Measurements from ENCODE around the gene UXS1. TPM values are rescaled to one million over a fixed set of nuclear protein-coding genes. Genes with fewer than 3 reads are reported as not detected.

UXS1 gene
- total RNA-seq, 2 donors from 2014 or later, result 37.0 to 59.5 TPM

DNA sequence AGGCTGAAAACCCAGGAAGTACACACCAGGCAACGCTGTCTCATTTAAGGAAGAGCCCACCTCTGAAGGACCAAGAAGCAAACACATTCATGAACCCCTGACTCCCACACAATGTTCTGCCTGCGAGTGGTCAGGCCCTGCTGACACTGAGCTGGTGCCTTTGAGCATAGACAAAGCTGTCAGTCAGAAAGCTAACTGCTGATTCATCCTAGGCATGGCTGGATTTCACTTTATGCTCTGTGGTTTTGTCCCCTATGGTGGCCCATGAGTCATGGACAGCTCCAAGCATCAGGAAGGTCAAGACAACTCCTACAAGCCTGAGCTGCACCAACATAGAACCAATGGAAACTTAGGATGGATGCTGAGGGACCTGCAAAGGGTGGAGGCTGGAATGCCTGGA, 78.9 kb downstream of the UXS1 start:
- DNase-seq (ENCODE audit: low spot score in 2 of 2), result no peak
- Mint-ChIP-seq H3K36me3 (no peaks in the 10 kb centered on the region), H3K9me3 (no peaks in the 10 kb centered on the region), H3K27ac (peak overlapping the region in 1 of 2 donors; percentile 68)
- ATAC-seq, result peak in 1 of 2 donors; percentile 93

- no peak for ATAC-seq
- Mint-ChIP-seq H3K36me3 (no peaks in the 10 kb centered on the region), H3K9me3 (no peaks in the 10 kb centered on the region), H3K27ac (peak overlapping the region in 1 of 2 donors; percentile 68)
- no peak for DNase-seq (ENCODE audit: low spot score in 2 of 2)
These were observed 79.9 kb downstream of the UXS1 start for GRCh38 chr2:106114166-106114565.

- H3K27ac Mint-ChIP-seq, result no peak overlapping the region
- no peak for ATAC-seq
- H3K36me3 Mint-ChIP-seq, result no peaks in the 10 kb centered on the region
- H3K9me3 Mint-ChIP-seq, result no peaks in the 10 kb centered on the region
- DNase-seq (ENCODE audit: low spot score in 2 of 2), result no peak
These were observed 80.6 kb downstream of the UXS1 start for GRCh38 chr2:106113361-106113966.

DNA sequence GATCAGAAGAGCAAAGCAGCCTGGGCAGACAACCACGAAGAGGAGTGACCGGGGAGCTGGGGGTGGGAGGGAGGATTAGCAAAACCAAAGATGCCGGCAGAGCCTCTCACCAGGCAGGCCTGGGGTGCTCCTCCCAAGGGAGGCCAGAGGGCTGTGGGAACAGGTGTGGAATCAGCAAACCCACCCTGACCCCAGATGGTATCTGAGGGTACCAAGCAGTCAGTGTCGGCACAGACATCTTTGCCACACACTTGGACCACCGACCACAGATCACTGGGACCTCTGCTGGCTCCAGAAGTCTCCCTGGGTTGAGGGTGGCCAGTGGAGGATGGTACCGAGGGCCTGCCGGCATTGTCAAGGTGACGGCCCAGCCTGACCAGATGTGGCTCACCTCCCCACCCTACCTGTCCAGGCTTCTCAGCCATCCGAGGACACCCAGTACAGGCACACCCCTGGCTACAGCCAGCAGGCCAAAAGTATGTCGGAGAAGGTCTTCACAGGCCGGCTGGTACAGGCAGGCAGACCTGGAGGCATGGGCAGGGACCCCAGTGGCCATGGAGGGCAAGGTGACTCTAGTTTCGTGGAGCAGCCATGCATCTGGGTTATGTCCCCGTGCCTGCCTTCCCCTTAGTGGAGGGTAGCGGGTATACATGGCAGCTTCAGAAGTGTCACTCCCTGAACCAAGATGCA, 82.1 kb downstream of the UXS1 start:
- no peaks in the 10 kb centered on the region for H3K9me3 Mint-ChIP-seq
- H3K36me3 Mint-ChIP-seq, result no peaks in the 10 kb centered on the region
- DNase-seq (ENCODE audit: low spot score in 2 of 2) (no peak), ATAC-seq (no peak)
- H3K27ac Mint-ChIP-seq, result peak overlapping the region; percentile 14 to 22

DNA sequence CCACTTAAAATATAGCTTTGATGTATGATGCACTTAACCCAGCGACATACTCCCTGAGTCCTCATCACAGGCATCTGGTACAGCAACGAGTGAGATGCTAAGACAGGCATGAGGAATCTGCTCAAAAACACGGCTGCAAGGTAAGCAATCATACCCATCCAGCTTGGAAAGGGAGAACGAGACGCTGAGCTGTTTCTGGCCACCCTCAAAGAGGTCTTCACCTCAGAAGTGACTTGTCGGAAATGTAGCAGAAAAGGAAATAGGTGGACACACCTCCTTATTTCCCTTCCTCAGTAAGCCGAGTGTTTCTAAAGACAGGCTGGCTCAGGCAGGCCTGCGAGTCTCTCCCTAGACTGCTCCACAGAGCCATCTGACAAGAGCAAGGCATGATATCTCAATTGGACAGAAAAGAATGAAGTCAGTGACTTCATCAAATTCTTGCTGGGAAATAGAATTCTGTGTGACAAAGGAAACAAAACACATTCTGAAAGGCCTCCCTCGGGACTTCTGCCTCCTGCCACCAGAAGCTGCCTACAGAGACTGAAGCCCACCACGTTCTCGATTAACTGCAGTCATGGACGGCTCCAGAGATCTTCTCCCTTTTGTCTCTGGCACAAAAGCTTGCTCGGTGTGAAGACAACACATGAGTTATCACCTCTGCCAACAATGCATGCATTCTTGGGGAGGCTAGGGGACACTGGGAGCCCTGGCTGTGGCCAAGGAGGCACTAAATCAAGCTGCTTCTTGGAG, 84.3 kb downstream of the UXS1 start:
- peak overlapping the region; percentile 14 to 77 for H3K27ac Mint-ChIP-seq
- H3K9me3 Mint-ChIP-seq, result no peaks in the 10 kb centered on the region
- no peak for ATAC-seq
- no peaks in the 10 kb centered on the region for H3K36me3 Mint-ChIP-seq
- DNase-seq (ENCODE audit: low spot score in 2 of 2), result no peak

DNA sequence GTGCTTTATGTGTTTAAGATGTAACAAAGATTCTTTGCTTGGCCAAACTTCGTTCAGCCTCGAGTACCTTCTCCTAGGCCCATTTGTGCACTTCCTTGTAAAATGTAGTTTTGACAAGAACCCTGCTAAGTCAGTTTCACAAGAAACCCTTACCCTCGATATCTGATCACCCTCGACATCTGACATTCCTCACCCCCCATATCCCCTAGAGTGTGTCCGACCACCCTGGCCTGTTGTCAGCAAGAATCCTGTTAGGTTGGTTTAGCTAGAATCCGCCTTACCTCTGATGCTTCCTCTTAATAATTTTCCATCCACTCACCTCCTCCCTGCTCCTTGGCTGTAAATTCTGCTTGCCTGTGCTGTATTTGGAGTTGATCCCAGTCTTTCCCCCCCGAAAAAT, 85.3 kb downstream of the UXS1 start:
- no peak for DNase-seq (ENCODE audit: low spot score in 2 of 2)
- H3K9me3 Mint-ChIP-seq, result no peaks in the 10 kb centered on the region
- no peak overlapping the region for H3K27ac Mint-ChIP-seq
- ATAC-seq, result no peak
- H3K36me3 Mint-ChIP-seq, result no peaks in the 10 kb centered on the region

DNA sequence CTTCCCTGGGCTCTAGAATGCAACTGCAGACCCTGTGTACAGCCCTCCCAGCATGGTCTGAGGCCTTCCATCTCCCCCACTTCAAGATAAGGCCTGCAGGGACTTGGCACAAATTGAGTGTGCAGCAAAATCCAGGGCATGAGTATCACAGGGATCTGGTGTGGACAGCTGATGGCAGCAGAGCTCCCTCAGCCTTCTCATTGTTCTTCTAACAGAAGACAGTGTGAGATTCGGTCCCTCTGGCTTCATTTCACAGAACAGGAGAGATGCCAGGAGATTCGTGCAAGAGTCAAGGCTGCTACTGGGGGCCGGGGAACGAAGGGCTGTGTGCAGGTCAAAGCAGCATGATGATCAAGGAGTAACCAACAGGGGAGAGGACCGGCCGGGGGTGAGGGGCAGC, 85.8 kb downstream of the UXS1 start:
- no peaks in the 10 kb centered on the region for H3K36me3 Mint-ChIP-seq
- no peaks in the 10 kb centered on the region for H3K9me3 Mint-ChIP-seq
- no peak overlapping the region for H3K27ac Mint-ChIP-seq
- no peak for ATAC-seq
- no peak for DNase-seq (ENCODE audit: low spot score in 2 of 2)

GRCh38 chr2:106107509-106108131, 86.5 kb downstream of the UXS1 start:
- Mint-ChIP-seq H3K9me3 (no peaks in the 10 kb centered on the region), H3K36me3 (no peaks in the 10 kb centered on the region), H3K27ac (peak overlapping the region in 1 of 2 donors; percentile 62)
- ATAC-seq (peak; percentile 57 to 93), DNase-seq (ENCODE audit: low spot score in 2 of 2) (no peak)

DNA sequence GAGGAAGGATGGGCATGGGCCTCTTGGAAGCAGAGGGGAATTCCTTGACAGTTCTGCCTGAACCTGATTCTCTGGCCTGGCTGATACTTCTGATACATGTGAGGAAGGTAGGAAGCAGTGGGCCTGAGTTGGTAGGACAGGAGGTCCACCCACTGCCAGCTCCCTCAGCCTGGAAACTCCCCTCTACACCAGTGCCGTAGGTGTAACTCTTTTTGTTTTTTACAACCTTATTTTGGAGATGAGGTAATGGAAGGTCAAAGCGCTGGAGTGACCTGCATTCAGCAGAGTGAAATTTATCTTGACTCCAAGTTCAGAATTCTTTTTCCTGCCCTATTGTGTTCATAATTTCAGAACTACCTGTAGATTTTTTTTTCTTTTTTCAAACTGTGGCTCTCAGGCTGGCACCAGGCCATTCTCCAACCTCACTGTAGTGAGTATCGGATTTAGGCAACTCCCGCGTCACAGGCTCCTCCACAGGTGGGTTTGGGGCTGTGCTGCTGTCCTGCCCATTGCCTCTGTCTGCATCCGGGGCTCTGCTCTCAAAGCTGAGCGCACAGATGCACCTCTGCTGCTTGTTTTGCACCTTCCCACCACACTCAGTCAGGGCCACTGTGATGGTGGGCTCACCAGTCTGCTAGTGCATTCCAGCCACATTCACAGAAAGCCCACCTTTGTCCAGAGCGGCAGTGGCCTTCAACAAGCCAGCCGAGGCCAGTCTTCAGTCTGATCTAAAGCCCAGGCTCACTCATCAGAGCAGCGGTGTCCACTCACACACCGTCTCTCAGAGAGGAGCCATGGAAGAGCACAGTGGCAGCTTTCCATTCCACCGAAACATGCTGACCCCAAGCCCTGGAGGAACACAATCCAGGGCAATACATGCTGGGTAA, 87.2 kb downstream of the UXS1 start:
- H3K27ac Mint-ChIP-seq, result peak overlapping the region; percentile 62 to 87
- ATAC-seq (peak in 1 of 2 donors; percentile 20), DNase-seq (ENCODE audit: low spot score in 2 of 2) (no peak)
- no peaks in the 10 kb centered on the region for H3K36me3 Mint-ChIP-seq
- H3K9me3 Mint-ChIP-seq, result no peaks in the 10 kb centered on the region

GRCh38 chr2:106105151-106105922, 88.8 kb downstream of the UXS1 start:
- no peak for DNase-seq (ENCODE audit: low spot score in 2 of 2)
- Mint-ChIP-seq H3K36me3 (no peaks in the 10 kb centered on the region), H3K27ac (no peak overlapping the region), H3K9me3 (no peaks in the 10 kb centered on the region)
- ATAC-seq, result no peak

- Mint-ChIP-seq H3K27ac (peak overlapping the region in 1 of 2 donors; percentile 44), H3K36me3 (no peaks in the 10 kb centered on the region), H3K9me3 (no peaks in the 10 kb centered on the region)
- DNase-seq (ENCODE audit: low spot score in 2 of 2) (peak in 1 of 2 donors; percentile 68), ATAC-seq (peak; percentile 50 to 62)
These were observed 89.6 kb downstream of the UXS1 start for GRCh38 chr2:106104332-106105062.

- ATAC-seq (no peak), DNase-seq (ENCODE audit: low spot score in 2 of 2) (no peak)
- Mint-ChIP-seq H3K27ac (peak overlapping the region in 1 of 2 donors; percentile 11), H3K36me3 (peaks cover 0 to 9% of the 10 kb centered on the region in 2 donors), H3K9me3 (no peaks in the 10 kb centered on the region)
These were observed 94.4 kb downstream of the UXS1 start for GRCh38 chr2:106099691-106100090.

DNA sequence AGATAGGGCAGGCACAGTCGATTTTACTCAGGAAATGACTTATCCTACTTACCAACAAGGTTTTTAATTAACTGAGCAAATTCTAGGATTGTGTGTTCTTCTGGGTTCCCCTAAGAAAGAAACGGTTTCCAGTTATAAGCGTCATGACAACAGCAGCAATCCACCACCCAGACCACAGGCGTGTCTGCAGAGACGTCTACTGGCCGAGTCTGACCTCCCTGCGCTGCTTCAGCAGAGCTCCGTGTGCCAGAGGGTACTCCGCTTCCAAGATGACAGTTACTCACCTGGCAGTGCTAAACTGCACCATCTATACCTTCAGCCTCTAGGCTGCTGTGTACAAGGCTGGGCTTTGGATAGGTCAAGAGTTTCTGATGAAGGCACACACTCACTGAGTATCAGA, 95.4 kb downstream of the UXS1 start:
- H3K27ac Mint-ChIP-seq, result peak overlapping the region in 1 of 2 donors; percentile 12
- ATAC-seq (no peak), DNase-seq (ENCODE audit: low spot score in 2 of 2) (no peak)
- no peaks in the 10 kb centered on the region for H3K9me3 Mint-ChIP-seq
- H3K36me3 Mint-ChIP-seq, result peaks cover 7 to 19% of the 10 kb centered on the region in 2 donors

DNA sequence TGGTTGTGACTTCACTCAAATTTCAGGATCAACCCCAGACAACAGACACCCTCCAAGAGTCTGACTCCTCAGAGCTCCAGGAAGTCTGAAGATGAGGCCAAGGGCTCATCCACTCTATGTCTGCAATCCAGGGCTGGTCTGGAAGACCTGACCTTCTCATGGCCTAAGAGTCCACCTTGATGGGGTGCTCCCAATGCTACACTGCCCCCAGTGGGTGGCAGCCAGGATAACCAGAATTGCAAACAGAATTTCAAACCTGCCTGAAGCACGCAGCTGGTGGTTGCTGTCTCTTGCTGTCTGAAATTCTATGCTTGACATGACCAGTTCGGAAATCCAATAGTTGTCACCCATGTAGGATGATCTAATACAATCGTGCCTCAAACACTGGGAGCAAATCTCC, 96.0 kb downstream of the UXS1 start:
- peaks cover 13 to 21% of the 10 kb centered on the region in 2 donors for H3K36me3 Mint-ChIP-seq
- no peak for DNase-seq (ENCODE audit: low spot score in 2 of 2)
- H3K27ac Mint-ChIP-seq, result no peak overlapping the region
- no peaks in the 10 kb centered on the region for H3K9me3 Mint-ChIP-seq
- no peak for ATAC-seq
